Gastrocnemius medialis (tissue), 4 donors: ENCODE measurements around the gene PERP.

Experiments
- CTCF ChIP-seq, 5 experiments: fragments of 450-650 bp in 3 of 5; fragments of 200-600 bp in 2 of 5; sonication (generic) in 2 of 5; IDR thresholded peaks in 4 of 5; conservative IDR thresholded peaks in 1 of 5; 1 replicate in 4 of 5; 2 replicates in 1 of 5; pipeline ENCODE4 v1.5.1; 2016 to 2019; ENCODE audit warnings: antibody characterized with exemption in 5 of 5, mild to moderate bottlenecking in 3 of 5, moderate library complexity in 3 of 5
- POLR2A ChIP-seq, 2 donors: fragments of 450-650 bp; IDR thresholded peaks; one replicate each; pipeline ENCODE4 v1.6.1; 2017; ENCODE audit warnings: antibody characterized with exemption in 2 of 2, mild to moderate bottlenecking in 2 of 2, moderate library complexity in 2 of 2

GRCh38 chr6:138088326-138088762, 18.9 kb downstream of the PERP start:
- TF ChIP-seq CTCF (IDR thresholded peaks at IDR 0.05 in 4 of 5, conservative IDR thresholded peaks at IDR 0.05 in 1 of 5) (no peak), POLR2A (IDR thresholded peaks at IDR 0.05) (no peak)
